ENCODE data around the gene NPTXR.

NPTXR gene

GRCh38 chr22:38828191-38828590 lies 15.6 kb downstream of the NPTXR start:
- Histone ChIP-seq H3K4me1 (ENCODE audit: insufficient read depth, low read length) (no peaks in the 10 kb centered on the region), H3K27me3 (ENCODE audit: control insufficient read depth in 1 of 2, insufficient read depth in 2 of 2, low read length in 2 of 2) (no peaks in the 10 kb centered on the region), H3K4me3 (ENCODE audit: low read depth in 1 of 2, low read length in 2 of 2) (no peak overlapping the region), H3K36me3 (ENCODE audit: insufficient read depth, low read length) (no peaks in the 10 kb centered on the region), H3K27ac (ENCODE audit: low read depth, low read length) (no peak overlapping the region), H3K9me3 (ENCODE audit: low read length) (no peaks in the 10 kb centered on the region), H3K9ac (ENCODE audit: low read length) (no peak overlapping the region)

GRCh38 chr22:38827510-38827909 lies 16.3 kb downstream of the NPTXR start:
- Histone ChIP-seq H3K4me3 (ENCODE audit: low read depth in 1 of 2, low read length in 2 of 2) (no peak overlapping the region), H3K9ac (ENCODE audit: low read length) (no peak overlapping the region), H3K27me3 (ENCODE audit: control insufficient read depth in 1 of 2, insufficient read depth in 2 of 2, low read length in 2 of 2) (no peaks in the 10 kb centered on the region), H3K4me1 (ENCODE audit: insufficient read depth, low read length) (no peaks in the 10 kb centered on the region), H3K9me3 (ENCODE audit: low read length) (no peaks in the 10 kb centered on the region), H3K27ac (ENCODE audit: low read depth, low read length) (no peak overlapping the region), H3K36me3 (ENCODE audit: insufficient read depth, low read length) (no peaks in the 10 kb centered on the region)

DNA sequence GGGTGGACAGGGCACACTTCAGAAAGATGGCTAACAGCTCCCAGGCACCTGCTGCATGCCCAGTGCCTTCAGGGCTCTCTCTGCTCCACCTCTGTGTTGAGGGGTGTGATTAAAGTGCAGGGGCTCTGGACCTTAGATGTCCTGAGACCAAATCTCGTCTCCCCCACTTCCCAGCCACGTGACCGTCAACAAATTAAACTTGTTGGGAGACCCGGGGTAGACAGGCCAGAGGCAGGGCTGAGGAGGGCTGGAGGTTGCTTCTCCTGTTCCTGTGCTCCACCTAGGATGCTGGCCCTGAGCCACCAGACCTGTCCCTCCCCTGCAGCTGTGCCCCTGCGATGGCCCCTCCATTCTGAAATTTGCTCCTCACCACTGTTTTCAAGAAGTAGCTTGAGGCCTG lies 17.0 kb downstream of the NPTXR start:
- Histone ChIP-seq H3K4me1 (ENCODE audit: insufficient read depth, low read length) (no peaks in the 10 kb centered on the region), H3K4me3 (ENCODE audit: low read depth in 1 of 2, low read length in 2 of 2) (no peak overlapping the region), H3K27me3 (ENCODE audit: control insufficient read depth in 1 of 2, insufficient read depth in 2 of 2, low read length in 2 of 2) (no peaks in the 10 kb centered on the region), H3K9ac (ENCODE audit: low read length) (no peak overlapping the region), H3K9me3 (ENCODE audit: low read length) (no peaks in the 10 kb centered on the region), H3K27ac (ENCODE audit: low read depth, low read length) (no peak overlapping the region), H3K36me3 (ENCODE audit: insufficient read depth, low read length) (no peaks in the 10 kb centered on the region)

- H3K4me1 ChIP-seq (ENCODE audit: insufficient read depth, low read length) = no peaks in the 10 kb centered on the region
- H3K9me3 ChIP-seq (ENCODE audit: low read length) = no peaks in the 10 kb centered on the region
- no peaks in the 10 kb centered on the region for H3K27me3 ChIP-seq (ENCODE audit: control insufficient read depth in 1 of 2, insufficient read depth in 2 of 2, low read length in 2 of 2)
- H3K36me3 ChIP-seq (ENCODE audit: insufficient read depth, low read length) = no peaks in the 10 kb centered on the region
- H3K27ac ChIP-seq (ENCODE audit: low read depth, low read length) = no peak overlapping the region
- no peak overlapping the region for H3K9ac ChIP-seq (ENCODE audit: low read length)
- no peak overlapping the region for H3K4me3 ChIP-seq (ENCODE audit: low read depth in 1 of 2, low read length in 2 of 2)
Measured at GRCh38 chr22:38826386-38826785, 17.4 kb downstream of the NPTXR start.

DNA sequence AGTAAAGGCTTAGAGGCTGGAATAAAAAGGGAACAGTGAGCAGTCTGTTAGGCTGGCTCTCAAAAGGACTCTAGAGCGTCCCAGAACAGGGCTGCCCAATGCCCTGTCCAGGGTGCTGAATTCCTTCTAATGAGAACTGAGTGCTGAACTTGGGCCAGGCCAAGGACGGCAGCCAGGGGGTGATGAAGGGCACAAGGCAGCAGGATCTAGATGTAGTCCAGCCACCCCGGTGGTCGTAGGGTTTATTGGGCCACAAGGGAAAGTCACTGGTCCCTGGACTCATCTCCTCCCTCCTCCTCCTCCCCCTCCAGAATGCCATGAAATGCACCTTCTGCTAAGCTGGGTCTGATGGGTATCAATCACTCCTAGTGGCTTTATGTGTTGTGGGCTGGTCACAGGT lies 19.2 kb downstream of the NPTXR start:
- Histone ChIP-seq H3K27me3 (ENCODE audit: control insufficient read depth in 1 of 2, insufficient read depth in 2 of 2, low read length in 2 of 2) (no peaks in the 10 kb centered on the region), H3K4me1 (ENCODE audit: insufficient read depth, low read length) (no peaks in the 10 kb centered on the region), H3K9me3 (ENCODE audit: low read length) (no peaks in the 10 kb centered on the region), H3K4me3 (ENCODE audit: low read depth in 1 of 2, low read length in 2 of 2) (no peak overlapping the region), H3K9ac (ENCODE audit: low read length) (no peak overlapping the region), H3K36me3 (ENCODE audit: insufficient read depth, low read length) (no peaks in the 10 kb centered on the region), H3K27ac (ENCODE audit: low read depth, low read length) (no peak overlapping the region)

- no peak overlapping the region for H3K9ac ChIP-seq (ENCODE audit: low read length)
- no peaks in the 10 kb centered on the region for H3K27me3 ChIP-seq (ENCODE audit: control insufficient read depth in 1 of 2, insufficient read depth in 2 of 2, low read length in 2 of 2)
- H3K27ac ChIP-seq (ENCODE audit: low read depth, low read length) = no peak overlapping the region
- H3K9me3 ChIP-seq (ENCODE audit: low read length) = no peaks in the 10 kb centered on the region
- H3K36me3 ChIP-seq (ENCODE audit: insufficient read depth, low read length) = no peaks in the 10 kb centered on the region
- H3K4me3 ChIP-seq (ENCODE audit: low read depth in 1 of 2, low read length in 2 of 2) = no peak overlapping the region
- no peaks in the 10 kb centered on the region for H3K4me1 ChIP-seq (ENCODE audit: insufficient read depth, low read length)
Measured at GRCh38 chr22:38823637-38824036, 20.2 kb downstream of the NPTXR start.

DNA sequence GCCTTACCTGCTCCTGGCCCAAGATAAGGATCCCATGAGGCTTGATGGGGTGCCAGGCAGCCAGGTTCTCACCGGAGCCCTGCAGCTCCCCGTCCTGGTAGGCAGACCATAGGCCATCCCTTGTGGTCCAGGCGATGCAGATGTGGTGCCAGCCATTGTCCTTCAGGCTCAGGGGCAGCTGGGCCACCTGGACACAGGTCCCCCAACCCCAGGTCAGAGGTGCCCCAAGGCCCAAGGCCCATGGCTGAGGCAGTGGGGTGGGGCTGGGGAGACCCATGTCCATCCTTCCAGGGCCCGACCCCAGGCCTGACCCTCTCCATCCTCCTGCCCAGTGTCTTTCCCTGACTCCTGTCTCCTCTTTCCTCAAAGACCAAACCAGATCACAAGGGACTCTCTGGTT lies 20.8 kb downstream of the NPTXR start:
- Histone ChIP-seq H3K4me3 (ENCODE audit: low read depth in 1 of 2, low read length in 2 of 2) (no peak overlapping the region), H3K27me3 (ENCODE audit: control insufficient read depth in 1 of 2, insufficient read depth in 2 of 2, low read length in 2 of 2) (no peaks in the 10 kb centered on the region), H3K9ac (ENCODE audit: low read length) (no peak overlapping the region), H3K4me1 (ENCODE audit: insufficient read depth, low read length) (no peaks in the 10 kb centered on the region), H3K36me3 (ENCODE audit: insufficient read depth, low read length) (no peaks in the 10 kb centered on the region), H3K9me3 (ENCODE audit: low read length) (no peaks in the 10 kb centered on the region), H3K27ac (ENCODE audit: low read depth, low read length) (no peak overlapping the region)

GRCh38 chr22:38820020-38820419 lies 23.8 kb downstream of the NPTXR start:
- H3K27me3 ChIP-seq (ENCODE audit: control insufficient read depth in 1 of 2, insufficient read depth in 2 of 2, low read length in 2 of 2) = no peaks in the 10 kb centered on the region
- H3K4me3 ChIP-seq (ENCODE audit: low read depth in 1 of 2, low read length in 2 of 2) = no peak overlapping the region
- H3K9me3 ChIP-seq (ENCODE audit: low read length) = no peaks in the 10 kb centered on the region
- H3K9ac ChIP-seq (ENCODE audit: low read length) = no peak overlapping the region
- no peaks in the 10 kb centered on the region for H3K36me3 ChIP-seq (ENCODE audit: insufficient read depth, low read length)
- no peaks in the 10 kb centered on the region for H3K4me1 ChIP-seq (ENCODE audit: insufficient read depth, low read length)
- no peak overlapping the region for H3K27ac ChIP-seq (ENCODE audit: low read depth, low read length)

DNA sequence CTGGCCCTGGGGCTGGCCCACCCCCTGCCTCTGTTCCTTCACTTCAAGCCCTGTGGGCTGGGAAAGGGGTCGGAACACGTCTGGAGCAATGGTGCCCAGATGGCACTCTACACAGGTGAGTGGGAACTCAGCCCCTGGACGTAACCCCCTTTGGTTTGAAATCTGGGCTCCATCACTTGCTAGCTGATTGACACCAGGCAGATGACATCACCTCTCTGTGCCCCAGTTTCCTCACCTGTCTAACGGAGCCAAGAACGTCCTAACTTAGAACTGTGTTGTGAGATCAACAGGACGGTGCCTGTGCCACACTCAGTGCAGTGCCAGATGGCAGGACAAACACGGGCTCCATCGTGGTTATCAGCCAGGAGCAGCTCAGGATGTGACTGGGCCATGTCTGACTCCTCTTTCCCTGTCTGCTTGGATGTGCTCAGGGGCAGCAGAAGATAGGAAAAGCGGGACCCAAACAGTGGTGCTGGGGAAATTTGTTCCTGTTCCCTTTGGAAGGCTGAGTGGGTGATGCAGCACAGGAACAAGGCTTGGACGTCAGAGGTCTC lies 24.4 kb downstream of the NPTXR start:
- no peaks in the 10 kb centered on the region for H3K36me3 ChIP-seq (ENCODE audit: insufficient read depth, low read length)
- H3K4me3 ChIP-seq (ENCODE audit: low read depth in 1 of 2, low read length in 2 of 2) = no peak overlapping the region
- H3K9ac ChIP-seq (ENCODE audit: low read length) = no peak overlapping the region
- no peaks in the 10 kb centered on the region for H3K4me1 ChIP-seq (ENCODE audit: insufficient read depth, low read length)
- no peaks in the 10 kb centered on the region for H3K9me3 ChIP-seq (ENCODE audit: low read length)
- no peaks in the 10 kb centered on the region for H3K27me3 ChIP-seq (ENCODE audit: control insufficient read depth in 1 of 2, insufficient read depth in 2 of 2, low read length in 2 of 2)
- H3K27ac ChIP-seq (ENCODE audit: low read depth, low read length) = no peak overlapping the region

DNA sequence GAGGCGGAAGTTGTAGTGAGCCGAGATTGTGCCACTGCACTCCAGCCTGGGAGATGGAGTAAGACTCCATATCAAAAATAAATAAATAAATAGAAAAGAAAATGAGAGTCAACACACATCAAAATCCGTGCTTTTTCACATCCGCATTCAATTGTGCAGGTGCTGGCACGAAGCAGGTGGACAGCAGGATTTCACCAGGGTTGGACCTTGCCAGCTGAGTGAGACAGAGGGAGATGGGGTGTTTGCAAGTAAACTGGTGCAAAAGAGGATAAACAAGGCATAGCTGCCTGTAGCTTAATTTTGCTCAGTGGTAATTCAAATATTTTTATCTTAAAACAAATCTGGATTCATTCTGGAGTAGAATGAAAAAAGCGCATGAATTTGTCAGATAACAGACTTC lies 26.6 kb downstream of the NPTXR start:
- Histone ChIP-seq H3K36me3 (ENCODE audit: insufficient read depth, low read length) (no peaks in the 10 kb centered on the region), H3K9ac (ENCODE audit: low read length) (no peak overlapping the region), H3K27me3 (ENCODE audit: control insufficient read depth in 1 of 2, insufficient read depth in 2 of 2, low read length in 2 of 2) (no peaks in the 10 kb centered on the region), H3K27ac (ENCODE audit: low read depth, low read length) (no peak overlapping the region), H3K9me3 (ENCODE audit: low read length) (no peaks in the 10 kb centered on the region), H3K4me1 (ENCODE audit: insufficient read depth, low read length) (no peaks in the 10 kb centered on the region), H3K4me3 (ENCODE audit: low read depth in 1 of 2, low read length in 2 of 2) (no peak overlapping the region)

DNA sequence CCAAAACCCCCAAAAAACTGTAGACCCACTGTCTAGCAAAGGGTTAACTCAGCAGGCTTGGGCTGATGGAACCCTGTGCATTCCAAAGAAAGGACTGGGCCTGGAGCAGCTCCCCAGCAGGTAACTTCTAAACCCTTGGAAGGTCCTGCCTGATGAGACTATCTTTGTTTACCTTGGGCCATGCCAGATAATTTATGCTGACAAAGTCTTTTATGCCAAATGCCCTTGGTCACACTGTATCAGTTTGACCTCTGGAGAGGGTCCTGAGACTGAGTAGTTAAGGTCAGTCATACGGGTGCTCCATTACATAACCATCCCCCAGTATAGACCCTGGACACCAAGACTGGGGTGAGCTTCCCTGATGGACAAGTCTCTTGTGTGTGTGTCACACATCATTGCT lies 28.0 kb downstream of the NPTXR start:
- no peak overlapping the region for H3K4me3 ChIP-seq (ENCODE audit: low read depth in 1 of 2, low read length in 2 of 2)
- no peak overlapping the region for H3K27ac ChIP-seq (ENCODE audit: low read depth, low read length)
- no peaks in the 10 kb centered on the region for H3K4me1 ChIP-seq (ENCODE audit: insufficient read depth, low read length)
- no peaks in the 10 kb centered on the region for H3K36me3 ChIP-seq (ENCODE audit: insufficient read depth, low read length)
- H3K9me3 ChIP-seq (ENCODE audit: low read length) = no peaks in the 10 kb centered on the region
- H3K27me3 ChIP-seq (ENCODE audit: control insufficient read depth in 1 of 2, insufficient read depth in 2 of 2, low read length in 2 of 2) = no peaks in the 10 kb centered on the region
- H3K9ac ChIP-seq (ENCODE audit: low read length) = no peak overlapping the region

GRCh38 chr22:38811241-38811640 lies 32.6 kb downstream of the NPTXR start:
- no peaks in the 10 kb centered on the region for H3K36me3 ChIP-seq (ENCODE audit: insufficient read depth, low read length)
- no peak overlapping the region for H3K4me3 ChIP-seq (ENCODE audit: low read depth in 1 of 2, low read length in 2 of 2)
- H3K9me3 ChIP-seq (ENCODE audit: low read length) = no peaks in the 10 kb centered on the region
- H3K9ac ChIP-seq (ENCODE audit: low read length) = no peak overlapping the region
- no peaks in the 10 kb centered on the region for H3K27me3 ChIP-seq (ENCODE audit: control insufficient read depth in 1 of 2, insufficient read depth in 2 of 2, low read length in 2 of 2)
- no peak overlapping the region for H3K27ac ChIP-seq (ENCODE audit: low read depth, low read length)
- no peaks in the 10 kb centered on the region for H3K4me1 ChIP-seq (ENCODE audit: insufficient read depth, low read length)

All from muscle layer of colon (tissue), 2 donors.